ENCODE results near the gene BTBD7. TPM values are rescaled to one million over a fixed set of nuclear protein-coding genes. Genes with fewer than 3 reads are reported as not detected.
"Not testable (repeated sequence)": the region's sequence is repeated elsewhere in the genome, so short reads cannot be mapped to it uniquely, and the experiment has no call there.

BTBD7 gene
- 10 to 100 TPM; 48.5 to 51.5 (median 50.9) TPM for polyA plus RNA-seq (ENCODE audit: insufficient read length in 3 of 3)

GRCh38 chr14:93332853-93333630, at the start of gene BTBD7:
Gene BTBD7, minus strand, starts transcription at chr14:93333036. Its CDS starts 36,985 bp downstream, at chr14:93296051.
- peak; percentile 82 to 93 (median 88) for DNase-seq (ENCODE audit: low read depth in 3 of 3, low spot score in 2 of 3)

GRCh38 chr14:93381644-93382043, 48.8 kb upstream of the BTBD7 start:
- DNase-seq (ENCODE audit: low read depth in 3 of 3, low spot score in 2 of 3) = no peak

- DNase-seq (ENCODE audit: low read depth in 3 of 3, low spot score in 2 of 3) = no peak
These were observed 47.0 kb upstream of the BTBD7 start for GRCh38 chr14:93379831-93380230.

GRCh38 chr14:93375673-93376156, 42.9 kb upstream of the BTBD7 start:
- no peak for DNase-seq (ENCODE audit: low read depth in 3 of 3, low spot score in 2 of 3)

- no peak for DNase-seq (ENCODE audit: low read depth in 3 of 3, low spot score in 2 of 3)
These were observed 37.0 kb upstream of the BTBD7 start for GRCh38 chr14:93369713-93370266.

- peak in 2 of 3 donors; percentile 27 to 46 for DNase-seq (ENCODE audit: low read depth in 3 of 3, low spot score in 2 of 3)
These were observed 36.3 kb upstream of the BTBD7 start for GRCh38 chr14:93368996-93369712.

GRCh38 chr14:93354873-93355272, 22.0 kb upstream of the BTBD7 start:
- DNase-seq (ENCODE audit: low read depth in 3 of 3, low spot score in 2 of 3) = not testable (repeated sequence)

GRCh38 chr14:93348292-93348691, 15.5 kb upstream of the BTBD7 start:
- DNase-seq (ENCODE audit: low read depth in 3 of 3, low spot score in 2 of 3) = no peak

GRCh38 chr14:93347850-93348249, 15.0 kb upstream of the BTBD7 start:
- no peak for DNase-seq (ENCODE audit: low read depth in 3 of 3, low spot score in 2 of 3)

- no peak for DNase-seq (ENCODE audit: low read depth in 3 of 3, low spot score in 2 of 3)
These were observed 14.3 kb upstream of the BTBD7 start, which contains the start of gene COX8C for GRCh38 chr14:93346926-93347721. Gene COX8C, plus strand, starts transcription at chr14:93347182. Its CDS starts 87 bp downstream, at chr14:93347269.

GRCh38 chr14:93343797-93344196, 11.0 kb upstream of the BTBD7 start:
- DNase-seq (ENCODE audit: low read depth in 3 of 3, low spot score in 2 of 3) = no peak

GRCh38 chr14:93343266-93343665, 10.4 kb upstream of the BTBD7 start:
- DNase-seq (ENCODE audit: low read depth in 3 of 3, low spot score in 2 of 3) = no peak

GRCh38 chr14:93337884-93338283, 5.0 kb upstream of the BTBD7 start:
- DNase-seq (ENCODE audit: low read depth in 3 of 3, low spot score in 2 of 3) = no peak

- DNase-seq (ENCODE audit: low read depth in 3 of 3, low spot score in 2 of 3) = no peak
These were observed 4.4 kb upstream of the BTBD7 start for GRCh38 chr14:93337143-93337753.

- DNase-seq (ENCODE audit: low read depth in 3 of 3, low spot score in 2 of 3) = no peak
These were observed 831 bp upstream of the BTBD7 start for GRCh38 chr14:93333631-93334103.

- DNase-seq (ENCODE audit: low read depth in 3 of 3, low spot score in 2 of 3) = peak in 1 of 3 donors; percentile 39
These were observed 411 bp downstream of the BTBD7 start for GRCh38 chr14:93332397-93332852.

GRCh38 chr14:93331728-93332396, 974 bp downstream of the BTBD7 start:
- no peak for DNase-seq (ENCODE audit: low read depth in 3 of 3, low spot score in 2 of 3)

- no peak for DNase-seq (ENCODE audit: low read depth in 3 of 3, low spot score in 2 of 3)
These were observed 1.7 kb downstream of the BTBD7 start for GRCh38 chr14:93331002-93331727.

GRCh38 chr14:93330609-93331000, 2.2 kb downstream of the BTBD7 start:
- DNase-seq (ENCODE audit: low read depth in 3 of 3, low spot score in 2 of 3) = no peak

All from right renal cortex interstitium (tissue), 3 donors.